GM12872 (cell line): ENCODE measurements around the gene TXNRD2.

Experiments
- TF ChIP-seq, protein P1 (sequence below): IDR thresholded peaks from 3 replicates; pipeline ENCODE4 v1.5.1; 2011; ENCODE audit warnings: low read depth, mild to moderate bottlenecking, low read length, moderate library complexity; ENCODE audit not compliant: insufficient read depth

Gene TXNRD2

DNA sequence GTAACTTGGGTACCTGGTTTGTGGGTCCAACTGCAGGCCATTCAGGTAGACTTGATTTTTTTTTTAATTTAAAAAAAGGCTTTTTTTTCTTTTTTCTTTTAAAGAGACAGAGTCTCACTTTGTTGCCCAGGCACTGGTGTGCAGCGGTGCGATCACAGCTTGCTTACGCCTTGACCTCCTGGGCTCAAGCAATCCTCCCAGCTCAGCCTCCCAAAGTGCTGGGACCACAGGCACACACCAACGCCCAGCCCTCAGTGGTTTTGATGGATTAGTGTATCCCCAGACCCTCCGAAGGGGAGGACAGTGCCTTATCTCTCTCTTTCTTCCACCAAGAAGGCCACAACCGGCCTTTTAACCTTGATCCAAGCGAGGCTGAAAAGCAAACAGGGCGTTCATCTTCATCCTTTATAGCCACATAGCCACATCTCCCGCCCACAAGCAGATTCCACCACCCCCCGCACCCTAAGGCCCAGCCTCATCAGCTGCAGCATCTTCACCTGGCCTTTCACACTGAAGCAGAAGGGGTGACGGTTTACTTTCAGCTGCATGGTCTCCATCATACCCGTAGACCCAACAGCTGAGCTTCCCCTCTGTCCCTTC lies 17.6 kb downstream of the TXNRD2 start:
- TF ChIP-seq, protein P1, sequence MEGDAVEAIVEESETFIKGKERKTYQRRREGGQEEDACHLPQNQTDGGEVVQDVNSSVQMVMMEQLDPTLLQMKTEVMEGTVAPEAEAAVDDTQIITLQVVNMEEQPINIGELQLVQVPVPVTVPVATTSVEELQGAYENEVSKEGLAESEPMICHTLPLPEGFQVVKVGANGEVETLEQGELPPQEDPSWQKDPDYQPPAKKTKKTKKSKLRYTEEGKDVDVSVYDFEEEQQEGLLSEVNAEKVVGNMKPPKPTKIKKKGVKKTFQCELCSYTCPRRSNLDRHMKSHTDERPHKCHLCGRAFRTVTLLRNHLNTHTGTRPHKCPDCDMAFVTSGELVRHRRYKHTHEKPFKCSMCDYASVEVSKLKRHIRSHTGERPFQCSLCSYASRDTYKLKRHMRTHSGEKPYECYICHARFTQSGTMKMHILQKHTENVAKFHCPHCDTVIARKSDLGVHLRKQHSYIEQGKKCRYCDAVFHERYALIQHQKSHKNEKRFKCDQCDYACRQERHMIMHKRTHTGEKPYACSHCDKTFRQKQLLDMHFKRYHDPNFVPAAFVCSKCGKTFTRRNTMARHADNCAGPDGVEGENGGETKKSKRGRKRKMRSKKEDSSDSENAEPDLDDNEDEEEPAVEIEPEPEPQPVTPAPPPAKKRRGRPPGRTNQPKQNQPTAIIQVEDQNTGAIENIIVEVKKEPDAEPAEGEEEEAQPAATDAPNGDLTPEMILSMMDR, result no peak

DNA sequence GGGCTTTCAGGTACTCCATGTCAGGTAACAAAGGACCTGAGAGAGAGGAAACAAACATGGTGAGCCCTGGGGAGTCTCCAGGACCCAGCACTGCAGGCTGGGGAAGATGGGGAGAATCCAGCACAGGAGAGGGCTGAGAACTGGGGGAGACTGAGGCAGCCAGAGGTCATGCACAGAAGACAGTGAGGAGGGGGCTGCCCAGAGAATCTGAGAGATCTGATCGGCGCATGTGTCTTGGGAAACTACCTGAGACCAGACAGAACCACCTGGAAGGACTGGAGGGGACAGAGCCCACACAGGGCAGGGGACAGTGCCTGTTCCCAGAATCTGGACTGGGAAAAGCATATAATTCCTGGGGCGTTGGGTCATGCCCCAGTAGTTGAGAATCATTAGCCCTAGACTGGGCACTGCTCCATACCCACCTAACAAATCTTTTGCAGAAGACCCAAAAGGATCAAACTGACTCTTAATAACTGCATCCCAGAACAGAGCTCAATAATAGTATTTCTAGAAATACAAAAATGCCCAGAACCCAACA lies 20.0 kb downstream of the TXNRD2 start:
- TF ChIP-seq, protein P1, result no peak

DNA sequence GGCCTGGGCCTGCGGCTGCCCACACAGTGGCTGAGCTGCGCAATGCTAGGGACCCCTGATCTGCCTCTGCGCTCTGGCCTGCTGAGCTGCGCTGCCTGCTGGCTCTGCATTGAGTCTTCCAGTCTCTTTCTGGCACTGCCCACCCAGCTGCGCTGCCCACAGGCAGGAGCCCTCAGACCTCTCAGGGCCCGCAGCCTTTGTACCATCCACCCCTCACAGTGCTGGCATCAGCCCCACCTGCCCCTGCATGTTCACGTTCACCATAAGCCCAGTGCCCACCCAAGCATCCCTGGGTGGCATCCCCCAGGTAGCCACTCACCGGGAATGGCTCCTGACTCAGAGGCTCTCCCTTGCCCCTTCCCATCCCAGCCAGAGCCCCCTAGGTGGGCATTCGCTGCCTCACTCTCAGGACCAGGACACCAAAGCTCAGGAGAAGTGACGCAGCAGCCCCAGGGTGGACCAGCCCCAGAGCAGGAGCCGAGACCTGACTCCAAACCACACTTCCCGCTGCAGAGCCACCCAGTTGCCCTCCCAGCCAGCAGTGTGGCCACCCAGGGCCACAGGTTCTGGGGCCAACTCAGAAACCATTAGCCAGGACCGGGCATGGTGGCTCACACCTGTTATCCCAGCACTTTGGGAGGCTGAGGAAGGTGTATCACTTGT lies 21.8 kb downstream of the TXNRD2 start:
- TF ChIP-seq, protein P1, result no peak

DNA sequence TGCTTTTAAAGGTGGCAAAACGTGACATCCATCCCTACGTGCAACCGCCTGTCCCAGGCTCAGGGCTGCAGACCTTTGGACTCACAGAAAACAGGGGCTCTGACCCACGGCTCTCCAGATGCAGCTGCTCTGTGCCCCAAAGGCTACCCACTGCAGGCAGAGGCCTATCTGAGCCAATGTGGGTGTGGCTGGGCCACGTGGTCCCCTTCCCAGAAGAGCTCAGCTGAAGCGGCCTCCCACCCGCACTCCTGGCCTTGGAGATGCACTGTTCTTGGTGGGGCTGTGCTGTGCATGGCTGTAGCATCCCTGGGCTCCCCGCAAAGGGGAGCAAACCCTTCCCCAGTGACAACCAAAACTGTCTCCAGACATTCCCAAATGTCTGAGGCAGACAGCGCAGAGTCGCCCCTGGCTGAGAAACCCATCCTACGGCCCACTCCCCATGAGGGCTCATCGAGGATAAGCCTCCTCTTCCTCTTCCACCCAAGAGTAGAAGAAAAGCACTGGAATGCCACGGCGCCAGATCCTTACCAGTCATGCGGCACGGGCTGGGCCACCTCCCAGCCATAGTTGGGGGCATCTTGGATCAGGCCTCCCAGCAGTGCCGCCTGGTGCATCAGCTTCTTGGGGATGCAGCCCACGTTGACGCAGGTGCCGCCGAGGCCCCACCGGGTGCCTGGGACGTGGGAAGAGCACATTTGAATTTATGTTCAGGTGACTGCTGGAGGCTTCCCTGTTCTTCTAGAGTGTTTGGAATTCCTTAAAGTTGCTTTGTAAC lies 23.1 kb downstream of the TXNRD2 start:
- TF ChIP-seq, protein P1, result no peak

DNA sequence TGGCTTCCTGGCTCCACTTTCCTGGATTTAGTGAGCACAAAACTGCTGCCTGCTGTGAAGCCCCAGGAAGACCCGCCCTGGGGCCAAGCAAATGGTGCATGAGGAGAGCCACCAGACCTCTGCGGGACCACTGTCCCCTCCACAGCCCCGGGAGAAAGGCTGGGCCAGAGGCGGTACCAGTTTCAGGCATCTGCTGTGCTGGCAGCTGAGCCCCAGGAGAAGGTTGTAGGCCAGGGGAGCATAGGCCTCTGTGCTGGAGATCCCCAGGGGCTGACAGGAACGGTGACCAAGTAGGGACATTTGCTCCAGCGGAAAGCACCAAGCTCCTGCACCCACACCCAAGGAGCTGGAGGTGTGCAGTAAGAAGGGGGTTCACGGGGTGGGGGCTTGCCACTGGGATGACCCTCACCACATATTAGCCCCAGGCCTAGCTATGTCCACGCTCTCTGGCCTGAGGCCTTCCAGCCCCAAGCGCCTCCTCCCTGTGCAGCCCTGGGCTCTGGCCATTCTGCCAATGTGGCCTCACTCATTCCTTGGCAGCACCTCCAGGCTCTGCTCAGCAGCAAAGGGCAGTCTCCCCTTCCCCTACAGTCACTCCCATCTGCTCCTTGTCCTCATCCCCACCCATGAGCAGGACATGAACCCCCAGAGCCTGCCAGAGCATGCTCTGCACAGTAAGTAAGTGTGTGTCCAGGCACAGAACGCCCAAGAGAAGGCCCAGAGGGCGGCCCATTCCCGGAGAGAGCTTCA lies 24.1 kb downstream of the TXNRD2 start:
- TF ChIP-seq, protein P1, result no peak

DNA sequence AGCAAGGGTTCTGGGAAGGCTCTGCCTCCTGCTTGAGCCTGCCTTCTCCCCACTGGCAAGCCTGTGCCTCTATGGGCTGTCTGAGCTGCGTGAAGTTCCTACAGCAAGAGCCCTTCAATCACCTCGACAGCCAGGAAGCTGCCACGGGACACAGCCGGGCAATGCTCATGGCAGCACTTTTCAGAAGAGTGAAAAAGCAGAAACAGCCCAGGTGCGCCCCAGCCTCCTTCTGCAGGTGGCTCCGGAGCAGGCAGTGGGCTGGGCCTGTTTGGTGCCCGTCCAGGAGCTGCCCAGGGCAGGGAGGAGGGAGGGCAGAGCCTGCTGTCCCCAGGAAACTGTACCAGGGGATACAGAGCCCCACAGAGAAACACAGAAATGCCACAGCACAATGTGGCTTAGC lies 24.7 kb downstream of the TXNRD2 start:
- TF ChIP-seq, protein P1, result no peak

DNA sequence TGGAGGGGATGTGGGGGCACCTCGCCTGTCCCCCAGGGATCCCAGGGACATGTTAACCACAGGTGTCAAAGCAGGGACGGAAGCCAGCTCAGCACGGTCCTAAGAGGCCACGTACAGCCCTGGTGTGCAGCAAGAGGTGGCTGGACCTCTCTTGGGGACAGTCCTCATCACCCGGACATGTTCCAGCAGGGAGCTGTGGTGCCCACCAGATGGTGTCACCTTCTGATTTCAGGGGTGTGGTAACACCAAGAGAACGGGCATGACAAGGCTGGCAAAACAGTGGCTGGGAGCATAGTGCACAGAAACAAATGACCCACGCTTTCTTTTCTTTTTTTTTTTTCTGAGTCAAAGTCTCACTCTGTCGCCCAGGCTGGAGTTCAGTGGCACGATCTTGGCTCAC lies 25.6 kb downstream of the TXNRD2 start:
- TF ChIP-seq, protein P1, result no peak
